KMS-11 (cell line): ENCODE results near the gene MACROD2.
A peak's percentile ranks its signal among the peaks of the same experiment; 100 is the strongest.

Source experiments
- H2AFZ ChIP-seq: fragments of 200-600 bp; sonication (generic); 2 replicates; pipeline ENCODE4 v1.6.1; 2016; ENCODE audit warnings: antibody characterized with exemption, mixed run types, low read depth
- H3K27ac ChIP-seq: fragments of 200-600 bp; sonication (generic); 2 replicates; pipeline ENCODE4 v1.6.1; 2016; ENCODE audit warnings: mild to moderate bottlenecking, mixed run types
- H3K27me3 ChIP-seq: fragments of 200-600 bp; sonication (generic); 2 replicates; pipeline ENCODE4 v1.6.1; 2017; ENCODE audit warnings: mild to moderate bottlenecking, low read depth, mixed run types, moderate library complexity; ENCODE audit not compliant: insufficient read depth
- H3K36me3 ChIP-seq: fragments of 200-600 bp; sonication (generic); 2 replicates; pipeline ENCODE4 v1.6.1; 2017; ENCODE audit warnings: mild to moderate bottlenecking, mixed run types; ENCODE audit not compliant: insufficient read depth
- H3K4me1 ChIP-seq: fragments of 200-600 bp; sonication (generic); 2 replicates; pipeline ENCODE4 v1.6.1; 2016; ENCODE audit warnings: mild to moderate bottlenecking, low read depth, mixed run types; ENCODE audit not compliant: poor library complexity, severe bottlenecking
- H3K4me2 ChIP-seq: fragments of 200-600 bp; sonication (generic); 2 replicates; pipeline ENCODE4 v1.7.0; 2016; ENCODE audit warnings: mild to moderate bottlenecking, mixed run types
- H3K4me3 ChIP-seq: fragments of 200-600 bp; sonication (generic); IDR thresholded peaks from 2 replicates; pipeline ENCODE4 v1.6.1; 2017; ENCODE audit warnings: low read depth, low read length, mixed read lengths; ENCODE audit not compliant: insufficient read depth
- H3K79me2 ChIP-seq: fragments of 200-600 bp; sonication (generic); 2 replicates; pipeline ENCODE4 v1.6.1; 2016; ENCODE audit warnings: low read depth, mixed run types; ENCODE audit not compliant: insufficient read depth
- H3K9ac ChIP-seq: fragments of 200-600 bp; sonication (generic); 2 replicates; pipeline ENCODE4 v1.6.1; 2016; ENCODE audit warnings: mild to moderate bottlenecking, mixed run types
- H4K20me1 ChIP-seq: fragments of 200-600 bp; sonication (generic); 2 replicates; pipeline ENCODE4 v1.6.1; 2016; ENCODE audit warnings: mild to moderate bottlenecking, mixed run types; ENCODE audit not compliant: insufficient read depth
- TF ChIP-seq, protein P1 (sequence below): fragments of 200-600 bp; sonication (generic); conservative IDR thresholded peaks from 2 replicates; pipeline ENCODE4 v1.6.1; 2017; ENCODE audit warnings: low read depth, mild to moderate bottlenecking, antibody characterized with exemption, low read length, moderate library complexity, mixed read lengths

MACROD2 gene

GRCh38 chr20:15916623-15917022 is 1921.3 kb downstream of the MACROD2 start:
- Histone ChIP-seq H3K9ac (no peak overlapping the region), H3K27me3 (no peaks in the 10 kb centered on the region), H3K4me2 (no peak overlapping the region), H3K79me2 (no peaks in the 10 kb centered on the region), H3K36me3 (no peaks in the 10 kb centered on the region), H2AFZ (no peak overlapping the region), H3K4me1 (peaks cover 13% of the 10 kb centered on the region), H3K27ac (no peak overlapping the region), H3K4me3 (no peak overlapping the region), H4K20me1 (no peaks in the 10 kb centered on the region)
- TF ChIP-seq, protein P1, sequence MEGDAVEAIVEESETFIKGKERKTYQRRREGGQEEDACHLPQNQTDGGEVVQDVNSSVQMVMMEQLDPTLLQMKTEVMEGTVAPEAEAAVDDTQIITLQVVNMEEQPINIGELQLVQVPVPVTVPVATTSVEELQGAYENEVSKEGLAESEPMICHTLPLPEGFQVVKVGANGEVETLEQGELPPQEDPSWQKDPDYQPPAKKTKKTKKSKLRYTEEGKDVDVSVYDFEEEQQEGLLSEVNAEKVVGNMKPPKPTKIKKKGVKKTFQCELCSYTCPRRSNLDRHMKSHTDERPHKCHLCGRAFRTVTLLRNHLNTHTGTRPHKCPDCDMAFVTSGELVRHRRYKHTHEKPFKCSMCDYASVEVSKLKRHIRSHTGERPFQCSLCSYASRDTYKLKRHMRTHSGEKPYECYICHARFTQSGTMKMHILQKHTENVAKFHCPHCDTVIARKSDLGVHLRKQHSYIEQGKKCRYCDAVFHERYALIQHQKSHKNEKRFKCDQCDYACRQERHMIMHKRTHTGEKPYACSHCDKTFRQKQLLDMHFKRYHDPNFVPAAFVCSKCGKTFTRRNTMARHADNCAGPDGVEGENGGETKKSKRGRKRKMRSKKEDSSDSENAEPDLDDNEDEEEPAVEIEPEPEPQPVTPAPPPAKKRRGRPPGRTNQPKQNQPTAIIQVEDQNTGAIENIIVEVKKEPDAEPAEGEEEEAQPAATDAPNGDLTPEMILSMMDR: no peak

DNA sequence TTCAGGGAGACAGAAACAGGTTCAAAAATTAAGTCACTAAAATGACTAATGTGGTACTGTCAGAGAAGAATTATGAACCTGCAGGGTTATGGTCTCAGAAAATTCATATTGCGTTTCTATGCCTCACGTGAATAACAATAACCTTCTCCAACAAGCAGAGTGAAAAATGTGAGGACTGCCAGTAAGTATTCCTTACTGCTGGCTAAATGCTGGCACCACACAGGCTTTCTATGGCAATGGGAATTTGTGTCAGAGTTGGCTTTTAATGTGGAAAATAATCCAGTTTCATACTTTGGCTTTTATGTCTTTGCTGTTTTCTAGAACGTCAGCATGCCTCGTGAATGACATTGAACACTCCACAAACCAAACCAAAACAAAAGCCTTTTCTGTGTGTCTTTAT is 1922.0 kb downstream of the MACROD2 start:
- Histone ChIP-seq H4K20me1 (no peaks in the 10 kb centered on the region), H3K36me3 (no peaks in the 10 kb centered on the region), H3K79me2 (no peaks in the 10 kb centered on the region), H3K4me1 (peaks cover 13% of the 10 kb centered on the region), H3K4me2 (no peak overlapping the region), H3K9ac (no peak overlapping the region), H3K4me3 (no peak overlapping the region), H3K27me3 (no peaks in the 10 kb centered on the region), H3K27ac (no peak overlapping the region), H2AFZ (no peak overlapping the region)
- TF ChIP-seq, protein P1: no peak

DNA sequence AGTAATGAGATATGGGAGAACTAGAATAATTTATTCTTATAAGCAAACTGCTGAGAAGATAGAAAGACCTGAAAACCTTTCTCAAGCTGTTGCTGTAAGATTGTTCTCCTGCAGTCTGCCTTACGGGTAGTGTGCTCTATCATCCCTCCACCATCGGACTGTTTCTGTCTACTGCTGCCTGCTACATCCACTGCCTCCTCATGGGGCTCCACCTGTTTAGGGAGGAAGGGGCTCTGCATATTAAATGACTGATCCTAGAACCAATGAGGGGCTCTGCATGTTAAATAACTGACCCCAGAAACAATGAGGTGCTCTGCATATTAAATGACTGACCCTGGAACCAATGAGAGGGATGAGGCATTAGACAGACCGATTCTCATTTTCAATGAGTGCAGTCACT is 1923.3 kb downstream of the MACROD2 start:
- TF ChIP-seq, protein P1: no peak
- H3K27ac ChIP-seq: no peak overlapping the region
- no peaks in the 10 kb centered on the region for H3K27me3 ChIP-seq
- H3K4me2 ChIP-seq: peak overlapping the region; percentile 6; the same call in 1 of the 2 replicates
- H3K4me1 ChIP-seq: peaks cover 13% of the 10 kb centered on the region
- no peaks in the 10 kb centered on the region for H3K36me3 ChIP-seq
- H4K20me1 ChIP-seq: no peaks in the 10 kb centered on the region
- H3K4me3 ChIP-seq: no peak overlapping the region
- H3K79me2 ChIP-seq: no peaks in the 10 kb centered on the region
- no peak overlapping the region for H2AFZ ChIP-seq
- H3K9ac ChIP-seq: no peak overlapping the region

- Histone ChIP-seq H3K4me3 (no peak overlapping the region), H3K27me3 (no peaks in the 10 kb centered on the region), H3K4me1 (peaks cover 13% of the 10 kb centered on the region), H3K36me3 (no peaks in the 10 kb centered on the region), H2AFZ (no peak overlapping the region), H3K9ac (no peak overlapping the region), H4K20me1 (no peaks in the 10 kb centered on the region), H3K27ac (no peak overlapping the region), H3K4me2 (peak overlapping the region; percentile 6; the same call in 1 of the 2 replicates), H3K79me2 (no peaks in the 10 kb centered on the region)
- TF ChIP-seq, protein P1: no peak
These were observed 1923.8 kb downstream of the MACROD2 start for GRCh38 chr20:15919118-15919517.

- H4K20me1 ChIP-seq: no peaks in the 10 kb centered on the region
- H3K27ac ChIP-seq: no peak overlapping the region
- H3K9ac ChIP-seq: no peak overlapping the region
- no peaks in the 10 kb centered on the region for H3K79me2 ChIP-seq
- H2AFZ ChIP-seq: no peak overlapping the region
- no peak overlapping the region for H3K4me2 ChIP-seq
- TF ChIP-seq, protein P1: no peak
- no peaks in the 10 kb centered on the region for H3K36me3 ChIP-seq
- no peak overlapping the region for H3K4me3 ChIP-seq
- no peaks in the 10 kb centered on the region for H3K27me3 ChIP-seq
- peaks cover 13% of the 10 kb centered on the region for H3K4me1 ChIP-seq
These were observed 1926.6 kb downstream of the MACROD2 start for GRCh38 chr20:15921930-15922329.
